Stimulated activated CD4-positive, alpha-beta T cell treated with anti-CD3 and anti-CD28 coated beads, Interleukin-4, amount 100 ng/mL, for 24 hours (primary cell): ENCODE results near the gene REPS2.

Experiments used
- DNase-seq: peaks from one replicate; pipeline ENCODE4 v3.0.0-alpha.2; 2020

Gene REPS2

DNA sequence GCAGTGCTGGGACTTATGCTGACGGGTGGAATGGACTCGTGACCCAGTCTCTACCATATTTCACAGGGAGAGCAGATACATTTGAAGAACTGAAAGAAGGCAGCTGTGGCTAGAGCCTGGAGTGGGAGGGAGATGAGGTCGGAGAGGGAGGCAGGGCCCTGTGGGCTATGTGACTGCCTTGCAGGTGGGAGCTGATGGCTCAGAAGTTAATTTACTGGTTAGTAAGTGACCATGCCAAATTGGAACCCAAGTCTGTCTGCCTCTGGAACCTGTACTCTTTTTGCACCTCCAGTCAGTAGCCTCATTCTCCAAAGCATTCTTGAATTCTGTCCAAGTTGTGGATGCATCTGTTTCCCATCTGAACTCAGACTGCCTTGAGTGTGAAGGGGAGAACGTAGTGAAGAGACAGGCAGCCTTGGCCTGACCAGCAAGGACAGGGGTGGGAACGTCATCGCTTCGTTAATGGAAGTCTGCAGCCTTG is 92.3 kb downstream of the REPS2 start:
- DNase-seq: no peak

- DNase-seq: no peak
Observed at GRCh38 chrX:17039826-17040225, 93.4 kb downstream of the REPS2 start.

- no peak for DNase-seq
Observed at GRCh38 chrX:17040711-17041110, 94.3 kb downstream of the REPS2 start.

DNA sequence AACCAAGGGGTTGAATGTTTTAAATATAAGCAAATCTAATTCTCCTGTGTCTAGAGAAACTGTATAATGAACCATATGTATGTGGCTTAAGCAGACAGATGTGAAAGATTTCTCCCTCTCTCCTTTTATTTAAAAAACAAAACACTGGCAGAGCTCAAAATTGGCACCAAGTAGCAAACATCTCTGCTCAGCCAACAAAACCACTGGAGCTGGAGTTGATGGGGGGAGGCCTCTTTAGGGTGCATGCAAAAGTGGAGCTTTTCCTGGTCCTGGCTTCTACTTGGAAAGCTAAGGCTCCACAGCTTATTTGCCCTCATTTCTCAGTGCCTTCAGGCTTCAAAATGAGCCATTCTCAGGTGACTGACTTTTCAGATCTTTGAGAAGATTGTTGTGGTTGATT is 95.6 kb downstream of the REPS2 start:
- no peak for DNase-seq

DNA sequence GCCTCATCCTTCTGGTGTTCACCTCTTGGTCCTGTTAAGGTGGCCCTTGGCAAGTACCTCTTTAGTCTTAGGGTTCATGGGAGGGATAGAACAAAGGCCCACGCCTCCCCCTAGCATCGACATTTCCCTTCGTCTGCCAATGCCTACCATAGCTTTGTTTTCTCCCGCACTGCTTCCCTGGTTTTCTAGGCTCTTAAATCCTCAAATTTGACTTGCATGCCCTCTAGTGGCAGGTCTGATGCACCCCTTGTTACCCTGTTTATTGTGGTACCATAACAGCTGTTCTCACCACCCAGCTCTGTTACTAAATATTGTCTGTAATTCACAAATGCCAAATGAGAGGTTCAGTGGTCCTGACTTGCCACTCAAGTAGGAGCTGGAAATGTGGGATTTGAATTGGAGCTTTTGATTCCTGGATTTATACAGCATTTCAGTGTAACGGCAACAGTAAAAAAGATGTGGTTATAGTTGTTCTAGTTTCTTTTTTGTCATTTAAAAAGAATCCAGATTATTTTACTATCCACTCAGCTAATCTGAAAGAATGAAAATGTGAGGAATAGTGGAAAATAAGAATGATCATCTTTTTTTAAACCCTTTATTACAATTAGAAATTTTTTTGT is 100.1 kb downstream of the REPS2 start:
- peak; percentile 46 for DNase-seq

DNA sequence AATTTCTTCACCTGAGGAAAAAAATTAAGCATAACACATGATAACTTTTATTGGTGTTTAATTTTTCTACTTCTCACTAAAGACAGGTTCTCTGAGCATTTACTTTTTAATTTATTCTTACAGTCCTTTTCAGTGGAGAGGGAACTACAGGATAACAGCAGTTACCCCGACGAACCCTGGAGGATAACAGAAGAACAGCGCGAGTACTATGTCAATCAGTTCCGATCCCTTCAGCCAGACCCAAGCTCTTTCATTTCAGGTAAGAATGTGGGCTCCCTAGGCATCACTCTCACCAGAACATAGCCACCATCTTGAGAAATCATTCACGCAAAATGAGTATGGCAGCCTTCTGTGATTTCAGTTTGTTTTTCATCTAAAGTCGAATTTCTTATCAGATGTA is 100.8 kb downstream of the REPS2 start:
- no peak for DNase-seq

DNA sequence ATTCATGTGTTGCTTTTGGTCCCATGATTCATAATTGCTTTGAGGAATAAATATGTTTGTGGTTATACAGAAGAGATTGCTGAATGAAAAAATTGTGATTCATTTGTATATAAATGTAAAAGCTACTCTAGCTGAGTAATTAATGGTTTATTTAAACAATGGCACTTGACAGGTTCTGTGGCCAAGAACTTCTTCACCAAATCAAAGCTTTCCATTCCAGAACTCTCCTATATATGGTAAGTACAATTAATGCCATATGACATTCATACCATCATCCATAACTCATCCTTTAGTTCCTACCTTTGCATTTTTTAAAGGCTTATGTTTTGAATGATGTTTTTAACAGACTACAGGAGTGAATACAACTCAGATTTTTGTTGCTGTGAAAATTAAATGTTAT is 105.8 kb downstream of the REPS2 start:
- no peak for DNase-seq

DNA sequence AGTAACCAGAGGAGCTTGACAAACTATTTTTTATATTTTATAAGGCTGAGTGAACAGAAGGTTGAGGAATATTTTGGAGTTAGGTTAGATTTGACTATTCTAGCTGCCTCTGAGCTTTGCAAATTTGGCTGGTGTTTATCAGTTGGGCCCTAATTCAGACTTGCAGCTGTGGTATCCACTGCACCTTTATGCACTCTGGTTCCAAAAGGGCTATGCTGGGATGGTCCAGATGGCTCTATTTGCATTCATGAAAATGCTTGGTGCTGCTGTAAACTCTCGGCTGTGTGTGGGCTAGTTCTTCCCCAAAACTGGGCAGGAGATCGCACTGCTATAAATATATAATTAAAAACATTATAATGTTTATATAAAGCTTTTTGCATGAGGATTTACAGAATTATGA is 106.3 kb downstream of the REPS2 start:
- no peak for DNase-seq

- no peak for DNase-seq
Observed at GRCh38 chrX:17053502-17053901, 107.0 kb downstream of the REPS2 start.

DNA sequence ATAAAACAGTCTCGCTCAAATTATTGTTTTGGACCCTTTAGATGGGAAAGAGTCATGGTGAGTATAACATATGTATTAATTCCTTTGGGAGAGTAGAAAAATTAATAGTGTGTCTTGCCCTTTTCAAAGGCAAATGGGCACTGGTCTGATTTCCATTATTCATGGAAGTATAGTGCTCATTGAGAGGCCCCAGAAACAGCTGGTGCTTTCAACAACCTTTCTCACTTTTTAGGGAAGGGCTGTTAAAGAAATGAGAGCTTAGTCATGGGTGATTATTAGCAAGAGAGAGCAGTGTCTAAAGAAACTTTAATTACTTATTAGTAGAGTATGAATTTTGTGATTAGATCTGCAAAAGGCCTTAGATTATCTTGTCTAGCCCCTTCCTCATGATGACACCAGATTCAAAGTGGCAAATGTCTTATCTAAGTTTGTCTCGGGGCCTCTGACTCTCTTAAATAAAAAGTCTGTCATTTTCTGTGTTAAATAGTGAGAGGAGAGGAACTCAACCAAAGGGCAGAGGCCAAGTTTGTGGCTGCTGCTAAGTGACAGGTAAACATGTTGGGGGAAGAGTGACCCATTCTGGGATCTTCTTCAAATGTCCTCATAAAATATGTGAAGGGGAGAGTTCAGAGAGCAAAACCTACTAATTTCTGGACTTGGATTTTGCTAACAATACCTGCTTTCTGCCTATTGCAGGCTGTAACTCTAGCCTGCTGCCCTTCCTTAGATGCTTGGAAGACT is 110.6 kb downstream of the REPS2 start:
- DNase-seq: no peak

DNA sequence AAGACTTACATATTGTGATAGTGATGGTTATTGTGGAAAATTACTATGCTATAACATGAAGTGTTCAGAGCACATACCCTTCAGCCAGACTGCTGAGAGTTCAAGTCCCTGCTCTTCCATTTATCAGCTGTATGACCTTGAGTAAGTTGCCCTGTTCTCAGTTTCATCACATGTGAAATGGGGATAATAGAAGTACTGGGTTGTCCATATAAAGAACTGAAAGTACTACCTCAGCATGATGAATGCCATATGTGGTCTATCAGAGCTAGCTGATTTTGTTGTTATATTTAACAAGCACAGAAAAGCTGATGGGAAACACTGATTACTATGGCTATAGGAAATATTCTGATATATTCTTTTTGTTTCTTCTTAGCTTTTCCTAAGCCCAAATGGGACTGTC is 115.6 kb downstream of the REPS2 start:
- DNase-seq: no peak

DNA sequence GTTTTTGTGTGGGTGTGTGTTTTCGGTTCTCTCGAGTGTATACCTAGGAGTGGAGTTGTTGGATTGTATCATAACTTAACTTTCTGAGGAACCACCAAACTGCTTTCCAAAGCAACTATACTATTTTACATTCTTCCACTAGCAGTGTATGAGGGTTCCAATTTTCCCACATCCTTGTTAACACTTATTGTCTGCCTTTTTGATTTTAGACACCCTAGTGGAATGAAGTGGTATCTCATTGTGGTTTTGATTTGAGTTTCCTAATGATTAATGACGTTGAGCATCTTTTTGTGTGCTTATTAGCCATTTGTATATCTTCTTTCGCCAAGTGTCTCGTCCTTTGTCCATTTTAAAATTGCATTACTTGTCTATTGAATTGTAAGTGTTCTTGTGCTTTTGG is 118.6 kb downstream of the REPS2 start:
- DNase-seq: no peak

GRCh38 chrX:17067534-17067933 is 121.1 kb downstream of the REPS2 start:
- no peak for DNase-seq

GRCh38 chrX:17072301-17072700 is 125.8 kb downstream of the REPS2 start:
- DNase-seq: no peak

- no peak for DNase-seq
Observed at GRCh38 chrX:17072721-17073230, 126.3 kb downstream of the REPS2 start.

- DNase-seq: no peak
Observed at GRCh38 chrX:17075004-17075403, 128.5 kb downstream of the REPS2 start.

GRCh38 chrX:17077361-17077760 is 130.9 kb downstream of the REPS2 start:
- no peak for DNase-seq

DNA sequence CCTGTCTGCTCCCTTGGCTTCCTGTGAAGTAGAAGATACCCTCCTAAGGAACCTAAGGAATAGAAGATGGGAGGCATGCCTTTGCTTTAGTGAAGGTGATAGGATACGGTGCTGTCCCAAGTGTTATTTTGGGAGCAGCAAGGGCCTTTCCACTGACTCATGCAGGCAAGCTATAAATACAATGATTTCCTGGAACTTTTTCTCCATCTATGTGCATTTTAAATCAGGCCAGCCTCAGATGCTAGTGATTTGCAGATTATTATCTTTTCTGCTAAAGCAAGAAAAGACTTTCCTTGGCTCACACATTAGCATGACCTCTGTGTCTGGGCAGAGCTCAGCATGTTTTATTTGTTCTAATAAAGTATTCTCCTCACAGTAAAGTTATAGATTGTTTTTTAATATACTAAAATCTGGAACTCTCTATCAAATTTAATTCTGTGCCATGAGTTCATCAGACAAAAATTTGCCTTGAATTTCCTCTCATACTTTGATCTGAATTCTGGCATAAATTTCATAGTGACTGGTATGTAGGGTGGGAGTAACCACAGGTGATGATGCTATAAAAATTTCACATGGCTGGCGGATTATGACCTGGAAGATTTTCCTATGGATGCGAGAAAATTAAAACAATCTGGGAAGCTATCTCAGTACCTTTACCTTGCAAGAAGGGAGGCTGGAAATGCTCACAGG is 131.7 kb downstream of the REPS2 start:
- DNase-seq: no peak

DNA sequence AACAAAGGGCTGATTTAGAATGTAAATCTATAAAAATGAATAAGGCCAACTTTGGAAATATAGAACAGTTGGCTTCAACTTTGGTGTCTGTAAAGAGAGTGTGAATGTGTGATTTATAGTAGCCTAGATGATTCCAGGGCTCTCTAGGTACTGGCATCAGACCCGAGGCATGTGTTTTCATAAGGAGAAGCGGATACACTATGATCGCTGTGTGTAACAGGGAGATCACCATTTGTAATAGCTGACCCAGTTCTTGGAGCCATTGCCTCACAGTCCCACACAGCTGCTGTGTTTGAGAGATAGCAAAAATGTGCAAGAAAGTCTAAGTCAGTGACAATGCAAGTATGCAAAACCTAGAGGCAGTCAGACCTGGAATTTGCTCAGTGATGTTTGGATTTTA is 135.1 kb downstream of the REPS2 start:
- no peak for DNase-seq

DNA sequence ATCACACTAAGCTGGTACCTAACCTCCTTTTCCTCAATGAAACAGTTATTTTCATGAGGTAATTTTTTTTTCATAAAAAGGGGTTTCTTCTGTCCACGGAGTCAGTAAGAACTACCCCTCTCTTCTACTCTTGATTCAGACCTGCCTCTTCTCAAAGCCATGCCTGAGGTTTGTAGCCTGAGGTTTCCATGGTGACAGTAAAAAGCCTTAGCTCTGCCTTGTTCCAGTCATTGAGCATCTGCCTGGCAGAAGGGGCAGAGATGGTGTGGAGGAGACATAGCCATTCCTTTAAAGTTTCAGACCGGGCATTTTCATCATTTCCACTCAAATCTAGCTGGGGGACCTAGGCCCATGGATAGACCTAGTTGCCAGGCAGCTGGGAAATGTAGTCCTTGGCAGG is 135.5 kb downstream of the REPS2 start:
- no peak for DNase-seq

DNA sequence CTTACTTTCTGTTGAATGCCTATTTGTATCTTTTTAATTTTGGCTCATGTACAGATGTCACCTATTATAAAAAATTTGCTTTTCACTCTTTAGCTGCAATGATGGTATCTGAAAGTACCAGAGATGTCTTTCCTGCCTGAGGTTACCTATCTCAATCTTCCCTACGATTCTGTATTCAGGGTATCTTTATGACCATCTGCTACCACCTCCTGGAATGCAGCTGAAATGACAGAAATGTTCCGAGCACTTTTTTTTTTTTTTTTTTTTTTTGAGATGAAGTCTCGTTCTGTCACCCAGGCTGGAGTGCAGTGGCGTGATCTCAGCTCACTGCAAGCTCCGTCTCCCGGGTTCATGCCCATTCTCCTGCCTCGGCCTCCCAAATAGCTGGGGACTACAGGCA is 136.4 kb downstream of the REPS2 start:
- DNase-seq: no peak

DNA sequence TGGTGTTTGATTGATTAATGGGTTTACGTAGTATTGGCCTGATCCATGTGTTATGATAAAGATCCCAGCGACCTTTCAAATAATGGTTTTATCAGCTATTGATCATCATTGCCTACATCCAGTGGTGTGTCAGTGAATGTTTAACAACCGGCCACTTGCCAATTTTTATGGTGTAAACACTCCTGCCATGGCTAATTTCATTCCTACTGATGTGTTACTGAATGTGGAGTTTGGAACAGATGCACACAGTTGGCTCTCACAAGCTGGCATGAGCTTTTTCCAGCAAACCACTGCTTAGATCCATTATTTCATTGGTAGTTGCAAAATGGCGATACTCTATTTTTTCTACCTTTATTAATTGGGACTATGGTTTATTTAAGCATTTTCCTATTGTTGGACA is 139.9 kb downstream of the REPS2 start:
- no peak for DNase-seq

DNA sequence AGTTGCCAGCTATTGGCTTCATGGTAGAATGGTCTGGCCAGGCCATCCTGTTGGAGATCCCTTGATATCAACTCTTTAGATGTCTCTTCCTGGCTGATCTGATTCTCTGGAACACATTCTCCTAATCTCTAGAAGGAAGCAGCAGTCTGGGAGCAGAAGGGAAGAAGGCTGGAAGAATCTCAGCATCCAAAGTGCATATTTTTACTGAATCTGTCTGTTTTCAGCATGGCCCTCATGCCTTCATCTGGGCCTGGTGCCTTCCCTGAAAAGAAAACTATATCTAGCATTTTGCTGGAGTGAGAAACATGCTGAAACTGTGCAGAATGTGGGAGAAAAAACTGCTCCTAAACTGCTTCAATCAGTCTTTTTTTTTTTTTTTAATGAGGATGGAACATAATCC is 148.7 kb downstream of the REPS2 start:
- no peak for DNase-seq
